A549 (cell line): ENCODE results near the gene SNTG2.

Experiments
- CTCF ChIP-seq: fragments of >200 bp; sonication (Bioruptor Twin); formaldehyde crosslinking; IDR thresholded peaks from 3 replicates; pipeline ENCODE4 v1.5.1; 2016
- E2F6 ChIP-seq: IDR thresholded peaks from 2 replicates; pipeline ENCODE4 v1.6.1; 2012; ENCODE audit warnings: low read depth, borderline replicate concordance
- EP300 ChIP-seq, 2 experiments: fragments of >200 bp; sonication (Bioruptor Twin); formaldehyde crosslinking; IDR thresholded peaks; 2 replicates in 1 of 2; 3 replicates in 1 of 2; pipeline ENCODE4 v1.6.1; 2016 to 2017
- REST ChIP-seq: fragments of 200-600 bp; sonication (generic); IDR thresholded peaks from 2 replicates; pipeline ENCODE4 v1.6.1; 2016; ENCODE audit warnings: antibody characterized with exemption, mild to moderate bottlenecking, moderate library complexity
- SMC3 ChIP-seq: fragments of >200 bp; sonication (Bioruptor Twin); formaldehyde crosslinking; IDR thresholded peaks from 3 replicates; pipeline ENCODE4 v1.6.1; 2018; ENCODE audit warnings: inconsistent platforms

- TF ChIP-seq EP300 (IDR thresholded peaks at IDR 0.05), result no peak
- no peak for TF ChIP-seq SMC3
- TF ChIP-seq REST, result no peak
- no peak for TF ChIP-seq CTCF
- no peak for TF ChIP-seq E2F6
Measured at GRCh38 chr2:1079873-1080799, 129.5 kb downstream of the SNTG2 start.
